ENCODE measurements around the gene RABL6.
"Not testable (repeated sequence)": the region's sequence is repeated elsewhere in the genome, so short reads cannot be mapped to it uniquely, and the experiment has no call there.

The RABL6 gene

DNA sequence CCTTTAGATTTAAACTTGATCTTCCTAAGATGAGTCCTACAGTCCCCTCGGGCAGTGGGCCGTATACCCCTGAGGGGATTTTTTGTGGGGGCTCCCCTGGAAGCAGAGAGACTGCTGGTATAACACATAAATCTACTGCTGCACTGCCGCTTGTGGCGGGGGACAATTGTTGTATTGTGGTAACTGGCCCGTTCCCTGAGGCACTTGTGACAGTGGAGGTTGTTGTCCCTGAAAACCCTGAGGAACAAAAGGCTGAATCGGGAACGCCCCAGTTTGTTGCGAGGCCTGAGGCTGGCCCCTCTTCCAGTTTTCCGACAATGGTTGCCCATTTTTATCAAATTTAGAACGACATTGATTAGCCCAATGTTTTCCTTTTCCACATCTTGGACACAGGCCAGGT is 21.3 kb upstream of the RABL6 start:
- no peak overlapping the region for H3K4me3 ChIP-seq (ENCODE audit: control insufficient read depth, low read depth, low read length)
- TF ChIP-seq, protein P1, sequence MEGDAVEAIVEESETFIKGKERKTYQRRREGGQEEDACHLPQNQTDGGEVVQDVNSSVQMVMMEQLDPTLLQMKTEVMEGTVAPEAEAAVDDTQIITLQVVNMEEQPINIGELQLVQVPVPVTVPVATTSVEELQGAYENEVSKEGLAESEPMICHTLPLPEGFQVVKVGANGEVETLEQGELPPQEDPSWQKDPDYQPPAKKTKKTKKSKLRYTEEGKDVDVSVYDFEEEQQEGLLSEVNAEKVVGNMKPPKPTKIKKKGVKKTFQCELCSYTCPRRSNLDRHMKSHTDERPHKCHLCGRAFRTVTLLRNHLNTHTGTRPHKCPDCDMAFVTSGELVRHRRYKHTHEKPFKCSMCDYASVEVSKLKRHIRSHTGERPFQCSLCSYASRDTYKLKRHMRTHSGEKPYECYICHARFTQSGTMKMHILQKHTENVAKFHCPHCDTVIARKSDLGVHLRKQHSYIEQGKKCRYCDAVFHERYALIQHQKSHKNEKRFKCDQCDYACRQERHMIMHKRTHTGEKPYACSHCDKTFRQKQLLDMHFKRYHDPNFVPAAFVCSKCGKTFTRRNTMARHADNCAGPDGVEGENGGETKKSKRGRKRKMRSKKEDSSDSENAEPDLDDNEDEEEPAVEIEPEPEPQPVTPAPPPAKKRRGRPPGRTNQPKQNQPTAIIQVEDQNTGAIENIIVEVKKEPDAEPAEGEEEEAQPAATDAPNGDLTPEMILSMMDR (IDR thresholded peaks at IDR 0.05; ENCODE audit: control insufficient read depth, insufficient read depth, low read depth, low read length, missing control alignments): no peak
- DNase-seq (ENCODE audit: low read depth): no peak

DNA sequence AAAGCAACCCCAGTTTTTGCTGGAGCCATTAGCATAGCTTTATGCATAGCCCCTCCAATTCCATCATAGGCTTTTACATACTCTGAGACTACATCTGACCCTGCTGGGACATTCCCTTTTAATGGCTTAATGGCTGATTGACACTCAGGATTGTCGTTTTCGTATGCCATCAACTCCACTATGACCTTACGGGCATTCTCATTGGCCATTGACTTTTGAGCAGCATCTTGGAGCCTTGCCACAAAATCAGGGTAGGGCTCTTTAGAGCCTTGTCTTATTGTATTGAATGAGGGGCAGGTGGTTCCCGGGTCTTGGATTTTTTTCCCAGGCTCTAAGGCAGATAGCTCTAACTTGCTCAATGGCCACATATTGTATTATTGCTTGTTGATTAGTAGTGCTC is 20.8 kb upstream of the RABL6 start:
- DNase-seq (ENCODE audit: low read depth); H3K4me3 ChIP-seq (ENCODE audit: control insufficient read depth, low read depth, low read length): not testable (repeated sequence)

DNA sequence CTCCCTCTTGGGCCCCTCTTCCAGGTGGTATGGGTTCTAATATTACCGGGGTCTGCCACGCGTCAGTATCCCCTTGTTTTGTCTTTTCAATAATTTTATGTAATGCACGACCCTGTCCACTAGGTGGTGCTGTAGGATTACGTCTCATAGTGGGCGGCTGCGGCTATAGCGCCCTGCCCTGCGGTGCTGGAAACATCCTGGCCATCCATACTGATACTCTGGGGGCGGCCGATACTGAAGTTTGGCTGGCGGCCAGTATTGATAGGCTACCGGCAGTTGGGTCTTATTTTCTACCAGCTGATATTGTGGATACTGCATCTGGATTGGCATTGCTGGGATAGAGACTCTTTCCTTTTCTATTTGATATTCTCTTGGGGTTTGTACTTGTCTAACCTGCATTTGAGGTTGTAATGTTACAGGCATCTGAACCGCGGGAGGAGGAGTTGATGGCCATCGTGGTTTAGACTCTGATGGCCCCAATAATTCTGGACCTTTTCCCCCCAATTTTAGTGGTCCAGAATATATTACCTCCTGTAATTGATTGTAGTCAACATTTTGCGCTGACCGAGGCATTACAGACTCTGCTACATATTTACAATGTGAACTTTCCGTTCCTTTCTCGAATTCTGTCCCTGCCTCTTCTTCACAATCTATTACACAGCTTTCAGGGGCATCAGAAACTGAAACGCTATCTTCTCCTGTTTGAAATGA is 19.9 kb upstream of the RABL6 start:
- TF ChIP-seq, protein P1 (IDR thresholded peaks at IDR 0.05; ENCODE audit: control insufficient read depth, insufficient read depth, low read depth, low read length, missing control alignments): peak; percentile 72
- DNase-seq (ENCODE audit: low read depth): no peak
- no peak overlapping the region for H3K4me3 ChIP-seq (ENCODE audit: control insufficient read depth, low read depth, low read length)

DNA sequence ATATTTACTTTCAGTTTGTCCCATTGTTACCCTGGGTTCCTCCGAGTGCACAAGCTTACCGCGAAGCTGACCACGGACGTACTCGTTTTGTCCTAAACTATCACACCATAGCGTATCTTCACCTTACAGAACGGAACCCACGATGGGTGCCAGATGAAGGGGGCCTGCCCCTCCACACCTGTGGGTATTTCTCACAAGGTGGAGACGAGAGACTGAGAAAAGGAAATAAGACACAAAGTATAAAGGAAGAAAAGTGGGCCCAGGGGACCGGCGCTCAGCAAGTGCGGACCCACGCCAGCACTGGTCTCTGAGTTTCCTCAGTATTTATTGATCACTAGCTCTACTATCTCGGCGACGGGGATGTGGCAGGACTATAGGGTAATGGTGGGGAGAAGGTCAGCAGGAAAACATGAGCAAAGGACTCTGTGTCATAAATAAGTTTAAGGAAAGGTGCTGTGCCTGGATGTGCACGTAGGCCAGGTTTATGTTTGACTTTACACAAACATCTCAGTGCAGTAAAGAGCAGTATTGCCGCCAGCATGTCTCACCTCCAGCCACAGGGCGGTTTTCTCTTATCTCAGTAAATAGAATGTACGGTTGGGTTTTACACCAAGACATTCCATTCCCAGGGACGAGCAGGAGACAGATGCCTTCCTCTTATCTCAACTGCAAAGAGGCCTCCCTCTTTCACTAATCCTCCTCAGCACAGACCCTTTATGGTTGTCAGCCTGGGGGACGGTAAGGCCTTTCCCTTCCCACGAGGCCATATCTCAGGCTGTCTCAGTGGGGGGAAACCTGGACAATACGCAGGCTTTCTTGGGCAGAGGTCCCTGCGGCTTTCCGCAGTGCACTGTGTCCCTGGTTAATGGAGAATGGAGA is 18.9 kb upstream of the RABL6 start:
- not testable (repeated sequence) for DNase-seq (ENCODE audit: low read depth); H3K4me3 ChIP-seq (ENCODE audit: control insufficient read depth, low read depth, low read length)

DNA sequence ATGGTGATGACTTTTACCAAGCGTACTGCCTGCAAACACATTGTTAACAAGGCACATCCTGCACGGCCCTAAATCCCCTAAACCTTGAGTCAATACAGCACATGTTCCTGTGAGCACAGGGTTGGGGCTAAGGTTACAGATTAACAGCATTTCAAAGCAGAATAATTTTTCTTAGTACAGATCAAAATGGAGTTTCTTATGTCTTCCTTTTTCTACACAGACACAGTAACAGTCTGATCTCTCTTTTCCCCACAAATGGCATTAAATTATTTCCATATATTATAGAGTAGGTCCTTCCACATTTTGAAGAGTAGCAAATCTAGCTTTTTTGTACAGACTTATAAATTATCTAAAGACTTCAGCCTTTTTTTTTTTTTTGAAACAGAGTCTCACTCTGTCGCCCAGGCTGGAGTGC is 18.2 kb upstream of the RABL6 start:
- no peak for DNase-seq (ENCODE audit: low read depth)
- TF ChIP-seq, protein P1 (IDR thresholded peaks at IDR 0.05; ENCODE audit: control insufficient read depth, insufficient read depth, low read depth, low read length, missing control alignments): no peak
- no peak overlapping the region for H3K4me3 ChIP-seq (ENCODE audit: control insufficient read depth, low read depth, low read length)

DNA sequence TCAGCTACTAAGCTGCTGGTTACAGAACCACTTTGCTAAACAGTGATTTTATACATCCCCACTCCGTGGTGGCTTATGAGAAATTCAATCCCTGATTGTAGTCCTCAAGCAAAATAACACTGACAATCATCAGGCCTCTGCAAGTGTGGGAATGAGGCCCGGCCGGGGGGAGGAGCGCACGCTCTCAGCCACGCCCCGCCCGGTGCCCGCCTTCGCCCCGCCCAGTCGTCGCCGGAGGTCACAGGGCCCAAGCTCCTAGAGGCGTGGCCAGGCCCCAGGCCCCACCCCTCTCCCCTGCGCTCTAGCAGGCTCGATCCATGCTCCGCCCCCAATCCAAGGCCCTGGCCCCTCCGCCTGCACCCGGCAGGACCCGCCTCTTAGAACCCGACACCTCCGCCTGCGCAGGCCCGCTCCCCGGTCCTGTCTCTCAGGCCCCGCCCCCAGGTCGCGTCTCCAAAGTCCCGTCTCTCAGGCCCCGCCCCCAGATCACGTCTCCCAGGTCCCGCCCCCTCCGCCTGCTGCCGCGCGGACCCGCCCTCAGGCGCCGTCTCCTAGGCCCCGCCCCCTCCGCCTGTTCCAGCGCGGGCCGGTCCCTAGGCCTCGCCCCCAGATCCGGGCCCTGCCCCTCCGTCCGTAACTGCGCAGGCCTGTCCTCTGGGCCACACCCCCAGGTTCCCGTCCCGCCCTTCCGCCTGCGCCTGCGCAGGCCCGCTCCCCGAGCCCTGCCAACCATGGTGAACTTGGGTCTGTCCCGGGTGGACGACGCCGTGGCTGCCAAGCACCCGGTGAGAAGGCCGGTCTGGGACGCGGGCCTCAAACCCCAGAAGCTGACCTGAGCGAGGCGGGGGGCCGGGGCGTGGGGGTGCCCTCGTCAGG is 16.9 kb upstream of the RABL6 start, which contains the start of gene TMEM141:
Gene TMEM141, plus strand, starts transcription at position 705 of the 876 bp plus-strand sequence. Its CDS starts 27 bp downstream, at position 732.
- TF ChIP-seq, protein P1 (IDR thresholded peaks at IDR 0.05; ENCODE audit: control insufficient read depth, insufficient read depth, low read depth, low read length, missing control alignments): no peak

DNA sequence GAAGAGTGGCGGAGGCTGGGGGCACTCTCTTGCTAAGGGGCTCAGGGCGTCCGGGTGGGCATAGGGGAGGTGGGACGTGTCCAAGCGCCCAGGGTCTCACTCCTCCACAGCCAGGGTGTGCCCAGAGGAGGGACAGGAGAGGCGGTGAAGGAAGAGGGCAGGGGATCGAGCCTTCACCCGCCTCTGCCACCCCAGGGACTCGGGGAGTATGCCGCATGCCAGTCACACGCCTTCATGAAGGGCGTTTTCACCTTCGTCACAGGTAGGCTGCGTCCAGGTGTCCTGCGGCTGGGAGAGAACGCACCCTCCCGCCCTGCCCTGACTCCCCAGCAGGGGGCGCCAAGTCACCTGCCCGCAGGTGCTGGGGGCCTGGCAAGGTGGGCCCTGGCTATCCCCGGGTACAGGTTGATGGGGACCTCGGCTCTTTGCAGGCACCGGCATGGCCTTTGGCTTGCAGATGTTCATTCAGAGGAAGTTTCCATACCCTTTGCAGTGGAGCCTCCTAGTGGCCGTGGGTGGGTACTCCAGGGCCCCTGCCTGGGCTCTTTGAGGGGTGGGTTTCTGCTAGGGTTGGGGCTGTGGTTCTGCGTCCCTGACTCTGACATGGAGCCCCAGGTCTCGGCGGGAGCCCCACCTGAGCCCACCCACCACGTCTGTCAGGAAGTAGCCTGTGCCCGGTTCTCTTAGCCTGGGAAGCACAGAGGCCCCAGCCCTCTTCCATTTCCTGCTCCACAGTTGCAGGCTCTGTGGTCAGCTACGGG is 16.1 kb upstream of the RABL6 start:
- DNase-seq (ENCODE audit: low read depth): no peak
- TF ChIP-seq, protein P1 (IDR thresholded peaks at IDR 0.05; ENCODE audit: control insufficient read depth, insufficient read depth, low read depth, low read length, missing control alignments): peak; percentile 91
- peak overlapping the region; percentile 99 for H3K4me3 ChIP-seq (ENCODE audit: control insufficient read depth, low read depth, low read length)

More for the DNA sequence above, 16.9 kb upstream of the RABL6 start, which contains the start of gene TMEM141:
- peak within 1 kb of the TSS; percentile 99 for H3K4me3 ChIP-seq (ENCODE audit: control insufficient read depth, low read depth, low read length)
- DNase-seq (ENCODE audit: low read depth): peak; percentile 95

Data from AG09309 (cell line).